ENCODE measurements around the gene TNS1. TPM values are rescaled to one million over a fixed set of nuclear protein-coding genes. Genes with fewer than 3 reads are reported as not detected.

TNS1 gene
- total RNA-seq, 2 experiments from 2014 or later: 0.89 to 1.4 TPM

DNA sequence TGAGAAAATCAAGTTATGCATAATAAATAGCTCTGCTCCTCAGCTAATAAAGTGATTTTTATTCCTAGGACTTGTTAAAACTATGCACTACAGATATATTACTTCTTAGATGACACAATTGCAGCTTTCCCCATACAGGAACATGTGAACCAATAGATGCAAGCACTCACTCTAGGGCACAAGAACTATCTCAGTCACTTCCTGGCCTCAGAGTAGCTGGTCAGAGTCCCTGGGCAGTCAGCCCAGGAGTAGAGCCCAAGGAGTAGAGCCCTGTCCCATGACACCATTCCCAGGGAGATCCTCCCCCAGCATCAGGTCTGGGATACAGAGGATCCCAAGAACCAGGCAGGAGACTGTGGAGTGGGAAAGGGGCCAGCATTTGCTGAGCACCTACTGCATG, 2.7 kb downstream of the TNS1 start:
- H3K4me1 Mint-ChIP-seq: peaks cover 2% of the 10 kb centered on the region
- no peaks in the 10 kb centered on the region for H3K36me3 Mint-ChIP-seq
- H3K4me3 Mint-ChIP-seq: no peak overlapping the region
- no peaks in the 10 kb centered on the region for H3K9me3 Mint-ChIP-seq
- no peak for DNase-seq
- H3K27me3 Mint-ChIP-seq: peaks cover 4% of the 10 kb centered on the region
- H3K27ac Mint-ChIP-seq: no peak overlapping the region

GRCh38 chr2:217999595-217999959, 3.2 kb downstream of the TNS1 start:
- no peak overlapping the region for H3K27ac Mint-ChIP-seq
- H3K9me3 Mint-ChIP-seq: no peaks in the 10 kb centered on the region
- peaks cover 4% of the 10 kb centered on the region for H3K27me3 Mint-ChIP-seq

GRCh38 chr2:217998926-217999594, 3.7 kb downstream of the TNS1 start:
- no peak for DNase-seq
- Mint-ChIP-seq H3K9me3 (no peaks in the 10 kb centered on the region), H3K4me3 (no peak overlapping the region), H3K27me3 (peaks cover 4% of the 10 kb centered on the region), H3K36me3 (no peaks in the 10 kb centered on the region), H3K4me1 (no peaks in the 10 kb centered on the region), H3K27ac (no peak overlapping the region)

More at GRCh38 chr2:217999595-217999959, 3.2 kb downstream of the TNS1 start:
- no peak for DNase-seq
- Mint-ChIP-seq H3K4me3 (no peak overlapping the region), H3K36me3 (no peaks in the 10 kb centered on the region), H3K4me1 (peaks cover 2% of the 10 kb centered on the region)

DNA sequence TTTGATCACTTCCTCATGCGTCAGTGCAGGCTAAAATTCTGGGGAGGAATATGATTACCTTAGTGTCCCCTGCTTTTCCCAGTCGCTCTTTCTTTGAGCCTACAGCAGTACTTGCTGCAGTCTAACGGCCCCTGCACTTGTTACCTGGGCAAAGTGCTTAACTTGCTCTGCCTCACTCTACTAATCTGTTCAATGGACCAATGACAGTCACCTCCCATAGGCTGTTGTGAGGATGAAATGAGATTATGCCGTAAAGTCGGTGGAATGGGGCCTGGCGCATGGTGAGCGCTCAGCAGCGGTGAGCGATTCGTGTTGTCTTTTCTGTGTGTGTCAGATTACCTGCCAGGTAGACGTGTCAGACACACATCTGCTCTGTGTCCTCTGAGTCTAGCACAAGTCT, 5.3 kb downstream of the TNS1 start:
- H3K36me3 Mint-ChIP-seq: no peaks in the 10 kb centered on the region
- no peaks in the 10 kb centered on the region for H3K9me3 Mint-ChIP-seq
- peaks cover 4% of the 10 kb centered on the region for H3K27me3 Mint-ChIP-seq
- H3K4me3 Mint-ChIP-seq: no peak overlapping the region
- no peaks in the 10 kb centered on the region for H3K4me1 Mint-ChIP-seq
- DNase-seq: no peak
- H3K27ac Mint-ChIP-seq: no peak overlapping the region

DNA sequence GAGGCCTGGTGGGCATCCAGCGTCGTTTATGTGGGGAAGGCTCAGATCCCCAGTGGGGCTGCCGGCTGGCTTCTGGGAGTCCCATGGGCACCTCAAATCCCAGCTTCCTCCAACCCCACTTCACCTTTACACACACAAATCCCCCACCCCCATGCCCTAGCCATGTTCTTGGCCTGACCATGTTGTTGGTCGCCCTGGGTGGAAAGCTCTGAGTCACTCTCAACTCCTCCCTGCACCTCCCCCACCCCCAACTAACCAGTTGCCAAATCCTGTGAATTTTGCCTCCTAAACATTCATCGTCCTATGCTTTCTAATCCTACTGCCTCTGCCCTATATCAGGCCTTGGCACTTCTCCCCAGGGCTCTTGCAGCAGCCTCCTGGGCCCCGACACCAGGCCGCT, 6.4 kb downstream of the TNS1 start:
- Mint-ChIP-seq H3K4me3 (no peak overlapping the region), H3K27ac (no peak overlapping the region), H3K36me3 (no peaks in the 10 kb centered on the region), H3K4me1 (no peaks in the 10 kb centered on the region), H3K9me3 (no peaks in the 10 kb centered on the region), H3K27me3 (peaks cover 4% of the 10 kb centered on the region)
- no peak for DNase-seq

DNA sequence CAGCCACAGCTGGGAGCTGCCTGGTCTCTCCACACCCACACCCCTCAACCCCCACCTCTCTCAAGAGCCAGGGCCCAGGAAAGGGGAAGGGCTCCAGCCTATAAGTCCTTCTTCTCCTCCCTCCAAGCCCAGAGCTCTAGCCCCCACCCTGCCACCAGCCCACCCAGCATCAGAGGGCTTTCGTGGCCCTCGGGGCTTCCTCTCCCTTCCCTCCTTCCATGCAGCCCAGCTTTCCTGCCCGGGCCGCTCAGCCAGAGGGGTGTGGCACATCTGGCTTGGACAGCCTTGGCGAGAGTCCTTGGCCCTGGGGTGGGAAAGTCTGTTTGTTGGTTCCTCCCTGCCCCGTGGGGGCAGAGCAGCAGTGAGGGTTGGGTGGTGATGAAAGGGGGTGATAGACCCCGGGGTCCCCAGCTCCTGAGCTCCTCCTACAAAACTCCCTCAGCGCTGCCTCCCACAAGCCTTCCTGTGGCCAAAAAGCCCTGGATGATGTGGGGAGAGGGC, 7.0 kb downstream of the TNS1 start:
- no peak for DNase-seq
- Mint-ChIP-seq H3K36me3 (no peaks in the 10 kb centered on the region), H3K27ac (no peak overlapping the region), H3K4me1 (no peaks in the 10 kb centered on the region), H3K9me3 (no peaks in the 10 kb centered on the region), H3K27me3 (peaks cover 4% of the 10 kb centered on the region), H3K4me3 (no peak overlapping the region)

- H3K4me1 Mint-ChIP-seq: no peaks in the 10 kb centered on the region
- H3K27me3 Mint-ChIP-seq: peaks cover 4% of the 10 kb centered on the region
- H3K27ac Mint-ChIP-seq: no peak overlapping the region
- H3K9me3 Mint-ChIP-seq: no peaks in the 10 kb centered on the region
- no peaks in the 10 kb centered on the region for H3K36me3 Mint-ChIP-seq
- DNase-seq: no peak
- H3K4me3 Mint-ChIP-seq: no peak overlapping the region
Measured at GRCh38 chr2:217994776-217995274, 8.0 kb downstream of the TNS1 start.

GRCh38 chr2:217993817-217994463, 8.9 kb downstream of the TNS1 start:
- no peak overlapping the region for H3K4me3 Mint-ChIP-seq
- no peaks in the 10 kb centered on the region for H3K36me3 Mint-ChIP-seq
- H3K27ac Mint-ChIP-seq: no peak overlapping the region
- H3K9me3 Mint-ChIP-seq: no peaks in the 10 kb centered on the region
- no peaks in the 10 kb centered on the region for H3K4me1 Mint-ChIP-seq
- H3K27me3 Mint-ChIP-seq: peaks cover 4% of the 10 kb centered on the region
- DNase-seq: peak; percentile 62

- H3K27me3 Mint-ChIP-seq: peaks cover 4% of the 10 kb centered on the region
- no peak overlapping the region for H3K27ac Mint-ChIP-seq
- DNase-seq: no peak
- no peaks in the 10 kb centered on the region for H3K9me3 Mint-ChIP-seq
- no peaks in the 10 kb centered on the region for H3K36me3 Mint-ChIP-seq
- H3K4me1 Mint-ChIP-seq: no peaks in the 10 kb centered on the region
- no peak overlapping the region for H3K4me3 Mint-ChIP-seq
Measured at GRCh38 chr2:217993138-217993537, 9.7 kb downstream of the TNS1 start.

GRCh38 chr2:217992061-217992460, 10.7 kb downstream of the TNS1 start:
- H3K4me1 Mint-ChIP-seq: no peaks in the 10 kb centered on the region
- no peak for DNase-seq
- no peaks in the 10 kb centered on the region for H3K9me3 Mint-ChIP-seq
- no peak overlapping the region for H3K27ac Mint-ChIP-seq
- no peaks in the 10 kb centered on the region for H3K36me3 Mint-ChIP-seq
- no peak overlapping the region for H3K4me3 Mint-ChIP-seq
- H3K27me3 Mint-ChIP-seq: peaks cover 4% of the 10 kb centered on the region

DNA sequence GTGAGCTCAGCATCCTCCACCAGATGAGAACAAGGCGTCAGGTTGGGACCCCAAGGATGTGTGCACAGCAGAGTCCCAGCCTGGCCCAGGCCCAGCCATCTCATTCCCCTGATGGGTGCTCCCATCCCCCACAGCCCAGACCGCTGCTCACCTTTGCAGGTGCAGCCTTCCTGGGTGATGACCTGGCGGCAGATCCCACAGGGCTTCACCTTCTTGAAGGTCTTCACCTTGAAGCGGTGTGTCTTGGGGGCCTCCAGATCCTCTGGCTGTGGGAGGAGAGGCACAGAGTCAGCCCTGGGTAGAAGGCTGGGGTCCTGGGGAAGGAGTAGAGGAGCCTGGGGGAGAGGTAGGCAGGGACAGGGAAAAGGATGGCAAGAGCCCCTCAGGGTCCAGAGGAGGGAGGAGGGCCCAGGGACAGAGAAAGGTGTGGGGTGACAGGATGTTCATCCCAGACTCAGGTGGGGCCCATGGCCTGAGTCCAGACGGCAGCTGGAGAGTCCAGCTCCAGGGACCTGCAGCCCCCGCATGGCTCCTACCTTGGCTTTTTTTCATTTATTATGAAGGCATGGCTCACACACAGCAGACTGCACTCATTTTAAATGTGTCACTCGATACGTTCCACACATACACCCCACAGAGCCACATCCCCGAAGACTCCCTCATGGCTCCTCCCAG, 11.9 kb downstream of the TNS1 start:
- no peak for DNase-seq
- H3K27me3 Mint-ChIP-seq: no peaks in the 10 kb centered on the region
- H3K4me3 Mint-ChIP-seq: no peak overlapping the region
- H3K9me3 Mint-ChIP-seq: no peaks in the 10 kb centered on the region
- H3K4me1 Mint-ChIP-seq: no peaks in the 10 kb centered on the region
- H3K27ac Mint-ChIP-seq: no peak overlapping the region
- H3K36me3 Mint-ChIP-seq: no peaks in the 10 kb centered on the region

DNA sequence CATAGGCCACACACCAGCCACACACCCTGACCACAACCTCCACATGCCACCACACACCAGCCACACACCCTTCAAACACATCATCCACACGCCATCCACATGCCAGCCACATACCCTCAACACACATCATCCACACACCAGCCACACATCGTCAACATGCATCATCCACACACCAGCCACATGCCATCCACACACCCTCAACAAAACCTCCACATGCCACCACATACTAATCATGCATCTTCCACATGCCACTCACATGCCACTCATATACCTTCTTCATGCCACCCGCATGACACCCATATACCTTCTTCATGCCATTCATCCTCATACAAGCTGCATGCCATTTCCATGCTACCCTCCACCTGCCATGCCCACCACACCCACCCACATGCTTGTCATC, 12.4 kb downstream of the TNS1 start:
- Mint-ChIP-seq H3K27me3 (no peaks in the 10 kb centered on the region), H3K4me1 (no peaks in the 10 kb centered on the region), H3K36me3 (no peaks in the 10 kb centered on the region), H3K9me3 (no peaks in the 10 kb centered on the region), H3K27ac (no peak overlapping the region), H3K4me3 (no peak overlapping the region)
- DNase-seq: no peak

DNA sequence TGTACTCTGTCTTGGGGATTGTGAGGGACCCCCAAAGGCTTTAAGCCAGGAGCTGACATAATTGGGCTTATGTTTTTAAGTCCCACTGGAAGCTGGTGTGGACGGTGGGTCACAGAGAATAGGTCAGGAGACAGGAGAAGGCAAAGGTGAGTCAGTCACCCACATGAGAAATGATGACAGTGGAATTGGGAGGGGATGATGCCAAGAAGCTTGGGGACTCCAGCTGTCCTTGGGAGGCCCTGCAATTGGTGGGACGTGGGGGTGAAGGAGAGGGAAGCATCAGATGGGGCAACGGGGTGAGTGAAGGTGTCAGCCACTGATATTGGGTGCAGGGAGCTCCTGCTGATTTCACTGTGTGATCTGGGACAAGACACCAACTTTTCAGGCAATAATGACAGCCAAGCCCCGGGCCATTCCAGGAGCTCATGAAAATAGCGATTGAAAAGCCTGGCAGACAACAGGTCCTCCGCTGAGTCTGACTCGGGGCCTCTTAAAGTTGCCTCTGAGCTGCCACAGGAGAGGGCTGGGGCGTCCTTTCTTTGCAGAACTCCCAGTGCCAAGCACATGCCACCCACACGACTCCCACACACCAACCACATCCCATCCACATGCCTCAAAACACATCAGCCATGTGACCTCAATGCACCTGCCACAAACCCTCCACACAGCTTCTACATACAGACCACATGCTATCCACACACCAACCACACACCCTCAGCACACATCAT, 13.4 kb downstream of the TNS1 start:
- Mint-ChIP-seq H3K9me3 (no peaks in the 10 kb centered on the region), H3K27me3 (no peaks in the 10 kb centered on the region), H3K4me1 (no peaks in the 10 kb centered on the region), H3K36me3 (no peaks in the 10 kb centered on the region), H3K27ac (no peak overlapping the region), H3K4me3 (no peak overlapping the region)
- DNase-seq: no peak

DNA sequence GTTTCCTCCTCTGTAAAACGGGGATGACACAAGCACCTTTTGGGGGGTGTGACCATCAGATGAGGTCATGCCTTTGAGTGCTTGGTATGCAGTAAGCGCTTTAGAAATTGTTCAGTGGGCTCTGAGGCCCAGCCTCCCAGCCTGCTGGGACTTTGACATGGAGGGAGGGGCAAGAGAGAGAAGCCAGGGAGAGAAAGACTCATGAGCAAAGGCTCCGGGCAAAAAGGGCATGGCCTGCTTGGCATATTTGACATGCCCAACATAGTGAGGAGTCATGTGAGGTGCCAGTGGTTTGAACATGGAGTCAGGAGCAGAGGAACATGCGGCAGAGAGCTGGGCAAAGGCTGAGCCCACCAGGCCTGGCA, 14.0 kb downstream of the TNS1 start:
- H3K9me3 Mint-ChIP-seq: no peaks in the 10 kb centered on the region
- H3K4me1 Mint-ChIP-seq: no peaks in the 10 kb centered on the region
- H3K36me3 Mint-ChIP-seq: no peaks in the 10 kb centered on the region
- H3K27me3 Mint-ChIP-seq: no peaks in the 10 kb centered on the region
- no peak for DNase-seq
- no peak overlapping the region for H3K4me3 Mint-ChIP-seq
- no peak overlapping the region for H3K27ac Mint-ChIP-seq
